Measurements from ENCODE around the gene EPO. TPM values are rescaled to one million over a fixed set of nuclear protein-coding genes. Genes with fewer than 3 reads are reported as not detected.

The EPO gene
- total RNA-seq, 1 donor from 2014 or later: not detected

DNA sequence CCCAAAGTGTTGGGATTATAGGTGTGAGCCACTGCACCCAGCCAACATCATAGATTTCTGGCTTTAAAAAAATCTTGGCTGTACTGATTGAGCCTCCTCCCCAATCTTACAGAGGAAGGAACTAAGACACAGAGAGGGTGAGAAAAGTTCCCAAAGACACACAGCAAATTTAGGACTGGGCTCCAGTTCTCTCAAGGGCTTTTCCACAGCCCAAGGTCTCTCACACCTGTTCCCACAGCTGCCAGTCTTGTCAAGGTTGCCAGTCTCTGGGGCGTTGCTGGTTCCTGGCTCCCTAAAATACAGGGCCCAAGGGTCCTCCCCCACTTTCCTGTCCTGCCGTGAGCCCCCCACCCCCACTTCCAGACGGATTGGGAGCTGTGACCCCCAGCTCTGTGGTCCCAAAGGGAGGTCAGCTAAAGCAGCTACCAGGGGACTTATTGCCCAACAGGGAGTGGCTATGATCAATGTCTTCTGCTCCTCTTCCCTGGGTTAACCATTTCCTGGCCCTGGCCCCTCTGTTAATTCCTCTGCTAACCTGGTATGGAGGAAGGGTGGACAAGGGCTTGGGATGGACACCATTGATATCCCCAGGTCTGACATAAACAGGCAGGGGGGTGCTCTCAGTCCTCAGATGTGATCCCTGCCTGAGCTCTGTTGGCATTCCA is 10.0 kb downstream of the EPO start:
- Mint-ChIP-seq H3K36me3 (ENCODE audit: unreplicated experiment) (no peaks in the 10 kb centered on the region), H3K27ac (ENCODE audit: unreplicated experiment) (no peak overlapping the region), H3K9me3 (ENCODE audit: unreplicated experiment) (no peaks in the 10 kb centered on the region), H3K4me1 (ENCODE audit: low read depth, unreplicated experiment) (no peaks in the 10 kb centered on the region), H3K4me3 (ENCODE audit: unreplicated experiment) (no peak overlapping the region), H3K27me3 (ENCODE audit: unreplicated experiment) (peaks cover 4% of the 10 kb centered on the region)
- TF ChIP-seq, protein P1, sequence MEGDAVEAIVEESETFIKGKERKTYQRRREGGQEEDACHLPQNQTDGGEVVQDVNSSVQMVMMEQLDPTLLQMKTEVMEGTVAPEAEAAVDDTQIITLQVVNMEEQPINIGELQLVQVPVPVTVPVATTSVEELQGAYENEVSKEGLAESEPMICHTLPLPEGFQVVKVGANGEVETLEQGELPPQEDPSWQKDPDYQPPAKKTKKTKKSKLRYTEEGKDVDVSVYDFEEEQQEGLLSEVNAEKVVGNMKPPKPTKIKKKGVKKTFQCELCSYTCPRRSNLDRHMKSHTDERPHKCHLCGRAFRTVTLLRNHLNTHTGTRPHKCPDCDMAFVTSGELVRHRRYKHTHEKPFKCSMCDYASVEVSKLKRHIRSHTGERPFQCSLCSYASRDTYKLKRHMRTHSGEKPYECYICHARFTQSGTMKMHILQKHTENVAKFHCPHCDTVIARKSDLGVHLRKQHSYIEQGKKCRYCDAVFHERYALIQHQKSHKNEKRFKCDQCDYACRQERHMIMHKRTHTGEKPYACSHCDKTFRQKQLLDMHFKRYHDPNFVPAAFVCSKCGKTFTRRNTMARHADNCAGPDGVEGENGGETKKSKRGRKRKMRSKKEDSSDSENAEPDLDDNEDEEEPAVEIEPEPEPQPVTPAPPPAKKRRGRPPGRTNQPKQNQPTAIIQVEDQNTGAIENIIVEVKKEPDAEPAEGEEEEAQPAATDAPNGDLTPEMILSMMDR (IDR thresholded peaks at IDR 0.05; ENCODE audit: partially characterized antibody, unreplicated experiment): no peak
- DNase-seq: no peak

DNA sequence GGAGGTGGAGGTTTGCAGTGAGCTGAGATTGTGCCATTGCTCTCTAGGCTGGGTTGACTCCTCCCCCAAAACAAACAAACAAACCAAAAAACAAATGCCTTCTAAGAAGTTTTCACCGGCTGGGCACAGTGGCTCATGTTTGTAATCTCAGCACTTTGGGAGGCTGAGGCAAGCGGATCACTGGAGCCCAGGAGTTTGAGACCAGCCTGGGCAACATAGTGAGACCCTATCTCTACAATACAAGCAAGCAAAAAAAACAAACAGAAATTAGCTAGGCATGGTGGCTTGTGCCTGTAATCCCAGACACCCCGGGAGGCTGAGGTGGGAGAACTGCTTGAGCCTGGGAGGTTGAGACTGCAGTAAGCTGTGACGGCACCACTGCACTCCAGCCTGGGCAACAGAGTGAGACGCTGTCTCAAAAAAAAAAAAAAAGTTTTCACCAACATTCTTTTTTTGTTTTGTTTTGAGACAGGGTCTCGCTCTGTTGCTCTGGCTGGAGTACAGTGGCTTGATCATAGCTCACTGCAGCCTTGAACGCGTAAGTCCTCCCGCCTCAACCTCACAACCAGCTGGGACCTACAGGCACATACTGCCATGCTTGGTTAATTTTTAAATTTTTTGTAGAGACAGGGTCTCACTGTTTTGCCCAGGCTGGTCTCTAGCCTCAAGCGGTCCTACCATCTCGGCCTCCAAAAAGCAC is 11.8 kb downstream of the EPO start:
- H3K27me3 Mint-ChIP-seq (ENCODE audit: unreplicated experiment): peaks cover 4% of the 10 kb centered on the region
- TF ChIP-seq, protein P1 (IDR thresholded peaks at IDR 0.05; ENCODE audit: partially characterized antibody, unreplicated experiment): no peak

DNA sequence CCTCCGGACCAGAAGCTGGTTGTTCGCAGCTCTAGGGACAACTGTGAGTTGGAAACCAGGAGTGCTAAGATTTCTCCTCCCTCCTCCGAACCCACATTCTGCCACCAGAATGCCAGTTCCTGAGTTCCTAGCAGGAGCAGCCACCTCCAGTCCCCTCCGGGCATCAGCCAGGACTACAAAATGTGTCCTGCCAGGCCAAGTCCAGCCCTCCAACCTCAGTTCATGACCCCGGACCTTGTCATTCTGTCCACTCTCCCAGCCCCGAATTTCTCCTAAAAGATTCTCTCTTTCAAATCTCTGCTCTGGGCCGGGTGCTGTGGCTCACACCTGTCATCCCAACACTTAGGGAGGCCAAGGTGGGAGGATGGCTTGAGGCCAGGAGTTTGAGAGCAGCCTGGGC is 15.5 kb downstream of the EPO start:
- Mint-ChIP-seq H3K27ac (ENCODE audit: unreplicated experiment) (no peak overlapping the region), H3K36me3 (ENCODE audit: unreplicated experiment) (no peaks in the 10 kb centered on the region), H3K27me3 (ENCODE audit: unreplicated experiment) (peaks cover 2% of the 10 kb centered on the region), H3K4me1 (ENCODE audit: low read depth, unreplicated experiment) (no peaks in the 10 kb centered on the region), H3K9me3 (ENCODE audit: unreplicated experiment) (peaks cover 4% of the 10 kb centered on the region), H3K4me3 (ENCODE audit: unreplicated experiment) (no peak overlapping the region)
- DNase-seq: no peak
- TF ChIP-seq, protein P1 (IDR thresholded peaks at IDR 0.05; ENCODE audit: partially characterized antibody, unreplicated experiment): no peak

More for the DNA sequence above, 11.8 kb downstream of the EPO start:
- H3K9me3 Mint-ChIP-seq (ENCODE audit: unreplicated experiment): no peaks in the 10 kb centered on the region
- H3K27ac Mint-ChIP-seq (ENCODE audit: unreplicated experiment): no peak overlapping the region
- no peak for DNase-seq
- no peak overlapping the region for H3K4me3 Mint-ChIP-seq (ENCODE audit: unreplicated experiment)
- no peaks in the 10 kb centered on the region for H3K36me3 Mint-ChIP-seq (ENCODE audit: unreplicated experiment)
- H3K4me1 Mint-ChIP-seq (ENCODE audit: low read depth, unreplicated experiment): no peaks in the 10 kb centered on the region

- peaks cover 2% of the 10 kb centered on the region for H3K27me3 Mint-ChIP-seq (ENCODE audit: unreplicated experiment)
- H3K27ac Mint-ChIP-seq (ENCODE audit: unreplicated experiment): no peak overlapping the region
- no peaks in the 10 kb centered on the region for H3K4me1 Mint-ChIP-seq (ENCODE audit: low read depth, unreplicated experiment)
- TF ChIP-seq, protein P1 (IDR thresholded peaks at IDR 0.05; ENCODE audit: partially characterized antibody, unreplicated experiment): no peak
- H3K4me3 Mint-ChIP-seq (ENCODE audit: unreplicated experiment): no peak overlapping the region
- H3K36me3 Mint-ChIP-seq (ENCODE audit: unreplicated experiment): no peaks in the 10 kb centered on the region
- H3K9me3 Mint-ChIP-seq (ENCODE audit: unreplicated experiment): peaks cover 4% of the 10 kb centered on the region
- no peak for DNase-seq
Observed at GRCh38 chr7:100736671-100737070, 16.4 kb downstream of the EPO start.

- Mint-ChIP-seq H3K9me3 (ENCODE audit: unreplicated experiment) (peaks cover 8% of the 10 kb centered on the region), H3K36me3 (ENCODE audit: unreplicated experiment) (no peaks in the 10 kb centered on the region), H3K4me1 (ENCODE audit: low read depth, unreplicated experiment) (no peaks in the 10 kb centered on the region), H3K27ac (ENCODE audit: unreplicated experiment) (peak overlapping the region; percentile 43), H3K4me3 (ENCODE audit: unreplicated experiment) (no peak overlapping the region), H3K27me3 (ENCODE audit: unreplicated experiment) (peaks cover 4% of the 10 kb centered on the region)
- DNase-seq: no peak
- TF ChIP-seq, protein P1 (IDR thresholded peaks at IDR 0.05; ENCODE audit: partially characterized antibody, unreplicated experiment): no peak
Observed at GRCh38 chr7:100739934-100740333, 19.7 kb downstream of the EPO start.
